HUES64 (cell line): ENCODE measurements around the gene PLCXD3.
"Not testable (repeated sequence)": the region's sequence is repeated elsewhere in the genome, so short reads cannot be mapped to it uniquely, and the experiment has no call there.

ENCODE experiments used
- H3K27ac ChIP-seq: 2 replicates; pipeline ENCODE4 v1.7.0; 2013; ENCODE audit warnings: low read depth, low read length, inconsistent platforms
- H3K27me3 ChIP-seq: 2 replicates; pipeline ENCODE4 v1.6.1; 2013; ENCODE audit warnings: mild to moderate bottlenecking, low read length; ENCODE audit not compliant: insufficient read depth
- H3K36me3 ChIP-seq: 2 replicates; pipeline ENCODE4 v1.6.1; 2013; ENCODE audit warnings: mild to moderate bottlenecking, low read length; ENCODE audit not compliant: insufficient read depth
- H3K4me1 ChIP-seq: 2 replicates; pipeline ENCODE4 v1.6.1; 2013; ENCODE audit warnings: mild to moderate bottlenecking, low read length, moderate library complexity; ENCODE audit not compliant: insufficient read depth
- H3K4me3 ChIP-seq: 2 replicates; pipeline ENCODE4 v1.5.1; 2013; ENCODE audit warnings: mild to moderate bottlenecking, low read length, moderate library complexity
- H3K9ac ChIP-seq: 2 replicates; pipeline ENCODE4 v1.6.1; 2013; ENCODE audit warnings: mild to moderate bottlenecking, low read depth, low read length
- H3K9me3 ChIP-seq: 2 replicates; pipeline ENCODE4 v1.6.1; 2013; ENCODE audit warnings: low read depth, low read length; ENCODE audit not compliant: insufficient read depth
- WGBS: fragments of 150-250, 120-280 bp; methylation state at CpG from one replicate; pipeline ENCODE4 v1.1.7; 2013; ENCODE audit warnings: missing lambda C conversion rate; 5-methylcytosine and 5-hydroxymethylcytosine counted together

Gene PLCXD3

DNA sequence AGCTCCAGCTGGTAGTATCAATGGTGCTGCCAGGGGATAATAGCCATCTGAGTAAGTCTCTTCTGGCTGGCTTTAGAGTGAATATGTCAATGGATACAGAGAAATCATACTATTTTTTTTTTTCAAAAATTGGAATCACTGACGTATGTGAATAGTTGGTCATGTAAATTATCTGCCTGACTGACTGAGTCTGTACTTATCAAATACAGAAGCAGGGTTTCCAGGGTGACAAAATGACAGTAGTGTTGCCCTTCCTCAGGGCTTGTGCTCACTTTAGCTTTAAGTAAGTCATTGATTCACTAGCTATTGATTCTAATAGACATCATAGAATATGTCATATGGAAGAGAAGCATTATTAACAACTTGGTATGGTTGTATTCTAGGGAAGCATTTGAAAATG is 171.1 kb downstream of the PLCXD3 start:
- no peaks in the 10 kb centered on the region for H3K27me3 ChIP-seq
- WGBS: 95% methylated on average over 1 of the region's 1 CpG
- H3K4me3 ChIP-seq: no peak overlapping the region
- H3K27ac ChIP-seq: no peak overlapping the region
- H3K9me3 ChIP-seq: no peaks in the 10 kb centered on the region
- H3K9ac ChIP-seq: no peak overlapping the region
- H3K36me3 ChIP-seq: no peaks in the 10 kb centered on the region
- peaks cover 12% of the 10 kb centered on the region for H3K4me1 ChIP-seq

DNA sequence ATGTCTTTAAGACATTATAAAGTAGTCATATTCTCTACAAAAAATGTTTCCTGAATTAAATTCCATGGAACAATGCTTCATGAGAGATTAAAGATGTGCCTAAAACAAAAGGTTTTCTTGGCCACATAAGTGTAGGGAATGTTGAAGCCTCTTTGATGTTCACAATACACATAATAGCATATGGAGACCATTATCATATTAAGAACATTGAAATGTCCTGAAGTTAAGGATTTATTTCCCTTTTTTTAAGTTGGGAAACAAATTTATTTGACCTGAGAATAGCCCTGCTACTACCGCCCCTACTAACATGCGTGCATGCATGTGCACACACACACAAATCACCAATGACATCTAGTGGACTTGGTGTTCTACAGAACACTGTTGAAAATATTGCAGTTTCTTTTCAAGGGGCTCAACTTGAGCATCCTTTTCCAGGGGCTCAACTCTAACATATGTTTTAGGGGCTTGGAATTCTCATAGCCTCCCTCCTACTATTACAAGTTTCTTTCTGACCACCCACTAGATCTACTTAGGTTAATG is 172.2 kb downstream of the PLCXD3 start:
- no peaks in the 10 kb centered on the region for H3K36me3 ChIP-seq
- 95% methylated on average over 2 of the region's 2 CpGs for WGBS
- H3K4me3 ChIP-seq: no peak overlapping the region

DNA sequence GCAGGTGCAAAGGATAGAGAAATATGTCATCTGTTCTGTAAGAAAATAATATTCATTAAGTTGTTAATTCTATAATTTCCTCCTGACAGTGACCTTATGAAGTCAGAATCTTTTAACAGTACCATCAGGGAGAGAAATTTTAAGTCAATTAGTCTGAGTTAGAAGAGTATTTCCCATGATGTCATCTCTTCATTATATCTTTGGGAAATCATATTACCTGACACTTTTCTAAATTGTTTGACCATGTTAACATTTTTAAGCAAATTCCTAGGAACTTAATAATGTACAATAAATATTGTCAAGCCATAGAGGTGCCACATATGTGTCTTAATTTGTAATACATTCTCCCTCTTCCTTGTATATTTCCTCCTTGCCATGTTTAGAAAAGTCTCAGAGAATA is 172.7 kb downstream of the PLCXD3 start:
- Histone ChIP-seq H3K27me3 (no peaks in the 10 kb centered on the region), H3K9ac (no peak overlapping the region), H3K27ac (no peak overlapping the region), H3K4me3 (no peak overlapping the region), H3K36me3 (no peaks in the 10 kb centered on the region), H3K9me3 (no peaks in the 10 kb centered on the region), H3K4me1 (peaks cover 19% of the 10 kb centered on the region)

More for the DNA sequence above, 172.2 kb downstream of the PLCXD3 start:
- Histone ChIP-seq H3K27ac (no peak overlapping the region), H3K9ac (no peak overlapping the region), H3K9me3 (no peaks in the 10 kb centered on the region), H3K4me1 (peaks cover 19% of the 10 kb centered on the region), H3K27me3 (no peaks in the 10 kb centered on the region)

DNA sequence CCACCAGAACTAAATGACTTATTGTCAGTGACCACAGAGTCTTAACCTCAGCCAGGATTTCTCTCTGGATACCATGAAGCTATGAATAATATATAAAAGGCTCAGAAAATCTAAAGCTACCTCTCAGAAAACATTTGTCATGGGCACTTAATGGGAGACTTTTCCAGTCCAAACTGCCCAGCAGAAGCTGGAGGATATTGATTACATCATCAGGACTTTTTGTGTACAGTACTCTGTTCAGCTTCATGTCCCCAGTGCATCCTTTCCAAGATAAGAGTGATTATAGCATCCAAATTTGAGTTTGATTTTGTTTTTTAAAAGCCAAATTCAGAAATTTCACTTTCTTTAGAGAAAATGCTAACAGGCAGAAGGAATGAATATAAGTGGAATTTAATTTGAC is 173.2 kb downstream of the PLCXD3 start:
- Histone ChIP-seq H3K36me3 (no peaks in the 10 kb centered on the region), H3K4me3 (no peak overlapping the region), H3K9ac (no peak overlapping the region), H3K27ac (no peak overlapping the region), H3K27me3 (no peaks in the 10 kb centered on the region), H3K9me3 (no peaks in the 10 kb centered on the region), H3K4me1 (peaks cover 19% of the 10 kb centered on the region)

DNA sequence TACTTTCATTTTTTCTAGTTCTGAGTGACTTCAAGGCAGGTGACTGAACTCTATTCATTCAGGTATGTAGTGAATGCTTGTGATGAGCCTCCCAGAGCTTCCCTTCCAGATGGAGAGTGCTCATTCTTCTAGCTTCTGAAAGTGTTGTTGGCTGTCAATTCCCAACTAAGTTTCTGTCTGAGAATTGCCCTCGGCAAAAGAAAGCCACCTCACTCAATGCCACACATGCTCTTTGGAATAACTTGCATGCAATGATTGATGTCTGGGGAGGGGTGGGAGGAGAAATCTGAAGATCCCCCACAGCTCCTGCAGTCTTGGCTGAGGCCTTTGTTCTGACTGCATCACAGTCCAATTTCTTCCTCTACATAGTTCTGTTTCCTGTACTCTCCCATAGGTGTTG is 173.9 kb downstream of the PLCXD3 start:
- WGBS: no CpG with 5 or more reads among the region's 1 CpG
- Histone ChIP-seq H3K36me3 (no peaks in the 10 kb centered on the region), H3K4me1 (peaks cover 19% of the 10 kb centered on the region), H3K27ac (no peak overlapping the region), H3K27me3 (no peaks in the 10 kb centered on the region), H3K4me3 (no peak overlapping the region), H3K9me3 (no peaks in the 10 kb centered on the region), H3K9ac (no peak overlapping the region)

DNA sequence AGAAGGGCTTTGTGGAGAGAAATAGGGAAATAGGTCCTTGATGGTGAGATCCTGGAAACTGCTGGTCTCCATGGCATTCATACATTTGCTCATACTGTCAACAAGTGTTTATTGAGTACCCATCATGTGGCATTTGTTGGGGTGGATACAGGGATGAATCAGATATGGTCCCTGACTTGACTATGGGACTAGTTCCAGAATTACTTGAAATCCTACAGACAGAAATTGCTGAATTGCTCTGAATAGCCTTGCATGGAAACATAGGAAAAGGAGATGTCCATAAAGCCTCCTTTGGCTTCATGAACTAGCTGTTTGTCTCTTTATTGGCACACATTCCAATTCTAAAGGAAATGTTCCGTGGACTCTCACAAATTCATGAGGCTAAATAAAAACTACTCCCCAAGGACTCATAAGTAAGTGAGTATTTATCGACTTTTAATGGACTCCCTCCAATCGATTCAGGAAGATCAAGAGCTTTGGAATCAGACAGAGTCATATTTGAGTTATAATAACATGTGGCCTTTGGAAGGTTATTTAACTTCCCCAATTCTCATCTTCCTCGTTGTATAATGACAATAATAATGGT is 174.7 kb downstream of the PLCXD3 start:
- H3K4me3 ChIP-seq: no peak overlapping the region
- peaks cover 19% of the 10 kb centered on the region for H3K4me1 ChIP-seq
- no peaks in the 10 kb centered on the region for H3K9me3 ChIP-seq
- 90% methylated on average over 1 of the region's 4 CpGs for WGBS
- H3K27me3 ChIP-seq: no peaks in the 10 kb centered on the region
- no peak overlapping the region for H3K9ac ChIP-seq
- H3K36me3 ChIP-seq: no peaks in the 10 kb centered on the region
- H3K27ac ChIP-seq: no peak overlapping the region

DNA sequence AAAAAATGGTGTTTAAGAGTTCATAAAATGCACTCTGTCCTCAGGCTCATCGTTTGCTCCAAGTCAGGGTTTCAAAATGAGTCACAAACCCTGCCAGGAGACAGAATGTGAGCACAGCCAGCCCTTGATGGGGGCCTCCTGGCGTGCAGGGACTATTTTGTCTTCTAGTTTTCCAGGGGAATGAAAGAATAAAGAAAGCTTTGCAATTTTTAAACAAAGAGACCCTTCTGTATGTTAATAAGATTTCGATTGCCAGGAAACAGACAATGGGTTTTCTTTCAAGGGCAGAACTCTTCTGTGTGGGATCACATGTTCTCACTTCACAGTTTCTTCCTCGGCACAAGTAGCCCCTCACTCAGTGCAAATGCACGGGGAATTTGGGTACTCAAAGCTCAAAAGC is 175.6 kb downstream of the PLCXD3 start:
- Histone ChIP-seq H3K36me3 (no peaks in the 10 kb centered on the region), H3K9ac (no peak overlapping the region), H3K27ac (no peak overlapping the region), H3K9me3 (no peaks in the 10 kb centered on the region), H3K4me1 (peaks cover 19% of the 10 kb centered on the region), H3K4me3 (no peak overlapping the region), H3K27me3 (no peaks in the 10 kb centered on the region)
- WGBS: 41% methylated on average over 5 of the region's 5 CpGs

DNA sequence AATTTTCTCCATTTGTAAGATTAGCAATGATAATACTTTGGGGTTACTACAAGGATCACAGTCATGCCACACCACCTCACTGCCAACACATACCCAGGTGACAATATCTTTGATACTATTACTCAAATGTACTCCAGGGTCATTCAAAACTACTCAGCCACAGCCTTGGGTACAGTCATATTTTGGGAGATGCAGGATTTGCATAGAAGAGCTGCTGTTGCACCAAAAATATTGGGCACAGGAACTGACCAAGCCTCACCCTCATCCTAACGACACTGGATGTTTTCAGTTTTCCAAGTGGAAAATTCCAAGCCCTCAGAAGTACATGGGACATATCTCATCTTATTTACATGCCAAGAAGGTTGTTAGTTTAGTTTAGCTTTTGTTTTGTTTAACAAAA is 176.2 kb downstream of the PLCXD3 start:
- Histone ChIP-seq H3K27me3 (no peaks in the 10 kb centered on the region), H3K9me3 (no peaks in the 10 kb centered on the region), H3K4me1 (peaks cover 19% of the 10 kb centered on the region), H3K27ac (peak overlapping the region; percentile 39; the same call in 1 of the 2 replicates), H3K9ac (peak overlapping the region; percentile 22; the same call in 1 of the 2 replicates), H3K36me3 (no peaks in the 10 kb centered on the region), H3K4me3 (no peak overlapping the region)
- WGBS: 73% methylated on average over 1 of the region's 1 CpG

DNA sequence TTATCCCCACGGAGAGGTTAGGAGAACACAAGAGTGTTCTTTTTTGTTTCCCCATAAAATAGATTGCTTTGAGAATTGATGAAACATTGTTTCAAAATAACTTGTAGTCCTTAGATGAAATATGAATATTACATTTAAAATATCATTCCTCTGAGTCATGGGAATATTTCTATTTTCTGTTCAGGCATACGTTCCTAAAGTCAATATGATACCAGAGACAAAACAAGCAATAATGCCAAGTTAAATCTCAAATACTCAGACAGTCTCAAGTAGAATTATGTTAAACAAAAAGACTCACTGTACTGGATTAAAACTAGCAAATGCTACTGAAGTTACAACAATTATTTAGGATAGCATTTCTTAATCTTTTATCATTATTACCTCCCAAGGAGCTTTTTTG is 185.3 kb downstream of the PLCXD3 start:
- Histone ChIP-seq H3K9ac (no peak overlapping the region), H3K36me3 (no peaks in the 10 kb centered on the region)
- WGBS: 100% methylated on average over 2 of the region's 2 CpGs

DNA sequence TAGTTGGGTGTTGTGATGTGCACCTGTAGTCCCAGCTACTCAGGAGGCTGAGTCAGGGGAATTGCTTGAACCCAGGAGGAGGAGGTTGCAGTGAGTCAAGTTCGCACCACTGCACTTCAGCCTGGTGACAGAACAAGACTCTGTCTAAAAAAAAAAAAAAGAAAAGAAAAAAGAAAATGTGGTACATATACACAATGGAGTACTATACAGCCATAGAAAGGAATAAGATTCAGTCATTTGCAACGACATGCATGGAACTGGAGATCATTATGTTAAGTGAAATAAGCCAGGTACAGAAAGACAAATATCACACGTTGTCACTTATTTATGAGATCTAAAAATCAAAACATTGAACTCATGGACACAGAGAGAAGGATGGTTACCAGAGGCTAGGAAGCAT is 187.6 kb downstream of the PLCXD3 start:
- WGBS: 84% methylated on average over 3 of the region's 3 CpGs

More for the DNA sequence above, 185.3 kb downstream of the PLCXD3 start:
- no peaks in the 10 kb centered on the region for H3K9me3 ChIP-seq
- H3K4me3 ChIP-seq: no peak overlapping the region
- no peaks in the 10 kb centered on the region for H3K4me1 ChIP-seq
- H3K27me3 ChIP-seq: no peaks in the 10 kb centered on the region
- H3K27ac ChIP-seq: no peak overlapping the region

DNA sequence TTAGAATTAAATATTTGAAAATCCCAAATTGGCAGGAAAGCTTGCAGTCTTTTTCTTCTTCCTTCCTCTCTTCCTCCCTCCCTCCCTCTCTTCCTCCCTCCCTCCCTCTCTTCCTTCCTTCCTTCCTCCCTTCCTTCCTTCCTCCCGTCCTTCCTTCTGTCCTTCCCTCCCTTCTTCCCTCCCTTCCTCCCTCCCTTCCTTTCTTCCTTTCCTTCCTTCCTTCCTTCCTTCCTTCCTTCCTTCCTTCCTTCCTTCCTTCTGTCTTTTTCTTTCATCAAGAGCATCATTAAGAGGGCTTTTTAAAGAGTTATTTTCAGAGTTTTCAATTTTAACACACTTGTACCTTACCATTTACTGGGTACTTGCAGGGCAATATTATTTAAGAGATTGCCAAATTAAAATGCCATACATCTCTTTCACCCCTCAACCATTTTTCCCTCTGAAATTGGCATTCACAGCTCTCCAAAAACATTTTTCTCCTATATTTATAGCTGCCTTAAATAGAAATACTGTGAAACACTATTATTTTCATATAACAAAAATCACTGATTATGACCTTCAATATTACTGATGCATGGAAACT is 197.8 kb downstream of the PLCXD3 start:
- H3K4me1 ChIP-seq: no peaks in the 10 kb centered on the region
- H3K4me3 ChIP-seq: no peak overlapping the region
- no peaks in the 10 kb centered on the region for H3K36me3 ChIP-seq
- no peaks in the 10 kb centered on the region for H3K9me3 ChIP-seq
- H3K9ac ChIP-seq: no peak overlapping the region
- no peak overlapping the region for H3K27ac ChIP-seq
- H3K27me3 ChIP-seq: no peaks in the 10 kb centered on the region
- WGBS: 73% methylated on average over 1 of the region's 1 CpG

More for the DNA sequence above, 187.6 kb downstream of the PLCXD3 start:
- H3K4me1 ChIP-seq, H3K27me3 ChIP-seq, H3K4me3 ChIP-seq, H3K27ac ChIP-seq, H3K36me3 ChIP-seq, H3K9me3 ChIP-seq, H3K9ac ChIP-seq: not testable (repeated sequence)
